Body of pancreas (tissue), 4 donors: ENCODE measurements around the gene DTNBP1. TPM values are rescaled to one million over a fixed set of nuclear protein-coding genes. Genes with fewer than 3 reads are reported as not detected.
A peak's percentile ranks its signal among the peaks of the same experiment; 100 is the strongest.

ENCODE experiments used
- ATAC-seq: fragments of 150-250 bp; one replicate; pipeline ENCODE4 v1.9.1; 2016
- DNase-seq, 4 donors: peaks; one replicate each; pipeline ENCODE4 v3.0.0-alpha.2; 2019
- H3K27ac ChIP-seq, 4 donors: fragments of 200-600 bp; sonication (generic); 1 replicate in 3 of 4; 2 replicates in 1 of 4; pipeline versions ENCODE4 v1.5.1 to v1.6.1; 2016 to 2019; ENCODE audit warnings: mild to moderate bottlenecking in 1 of 4, mixed read lengths in 1 of 4, moderate library complexity in 1 of 4
- H3K27me3 ChIP-seq, 2 donors: fragments of 200-600 bp; sonication (generic); one replicate each; pipeline ENCODE4 v1.6.0; 2016; ENCODE audit warnings: mild to moderate bottlenecking in 1 of 2
- H3K36me3 ChIP-seq, 2 donors: fragments of 200-600 bp; sonication (generic); replicated peaks in 1 of 2; 2 replicates each; pipeline ENCODE4 v1.5.1; 2016; ENCODE audit warnings: low read depth in 2 of 2; ENCODE audit not compliant: insufficient read depth in 1 of 2
- H3K4me1 ChIP-seq: fragments of 200-600 bp; sonication (generic); one replicate; pipeline ENCODE4 v1.6.0; 2016
- H3K4me3 ChIP-seq, 2 donors: fragments of 200-600 bp; sonication (generic); 1 replicate in 1 of 2; 2 replicates in 1 of 2; pipeline ENCODE4 v1.5.1; 2016 to 2019
- H3K9me3 ChIP-seq, 3 donors: fragments of 200-600 bp; sonication (generic); 1 replicate in 2 of 3; 2 replicates in 1 of 3; pipeline ENCODE4 v1.5.1; 2016
- POLR2A ChIP-seq, 3 donors: fragments of 450-650 bp; IDR thresholded peaks; one replicate each; pipeline ENCODE4 v1.6.1; 2016; ENCODE audit warnings: antibody characterized with exemption in 3 of 3, mild to moderate bottlenecking in 2 of 3
- WGBS, 2 donors: methylation state at CpG; one replicate each; pipeline ENCODE4 v1.1.5; 2017; 5-methylcytosine and 5-hydroxymethylcytosine counted together
- intact Hi-C: fragments of 100-400 bp; cut with DNase I; formaldehyde crosslinking; loops from one replicate; pipeline ENCODE4 v1.15.1; 2023
- total RNA-seq, 2 donors: library from RNA; depleted of rRNA; stranded (reverse); fragments of >200 nt; gene quantifications; one replicate each; pipeline ENCODE4 v1.1.0, GENCODE V29; 2016
- TF ChIP-seq, protein P1 (sequence below), 7 experiments: fragments of 450-650 bp in 4 of 7; fragments of 200-600 bp in 3 of 7; sonication (generic) in 3 of 7; IDR thresholded peaks; one replicate each; pipeline ENCODE4 v1.5.1; 2016 to 2019; ENCODE audit warnings: antibody characterized with exemption in 7 of 7

DTNBP1 gene
- total RNA-seq, 2 donors from 2014 or later = 3.3 to 5.2 TPM

- intact Hi-C loops = no loop called here
Observed at GRCh38 chr6:15621203-15622044, 41.4 kb downstream of the DTNBP1 start.

DNA sequence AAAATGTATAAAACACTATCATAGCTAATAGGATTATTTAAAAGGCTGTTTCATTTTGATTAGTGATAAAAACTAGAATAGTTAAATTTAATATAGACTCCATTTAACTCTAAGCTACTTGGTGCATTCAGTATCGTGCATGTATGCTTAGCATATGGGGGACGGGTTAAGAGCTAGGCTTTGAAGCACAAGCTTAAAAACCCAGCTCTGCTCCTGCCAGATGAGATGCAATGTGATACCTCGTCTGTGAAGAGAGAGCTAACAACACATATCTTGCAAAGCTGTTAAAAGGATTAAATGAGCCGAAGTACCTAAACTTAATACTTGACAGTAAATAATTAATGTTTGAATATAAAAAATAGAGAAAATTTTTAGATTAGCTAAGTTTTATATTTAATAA, 42.2 kb downstream of the DTNBP1 start:
- DNase-seq = no peak
- H3K4me3 ChIP-seq = no peak overlapping the region
- TF ChIP-seq POLR2A (IDR thresholded peaks at IDR 0.05) = no peak
- TF ChIP-seq, protein P1, sequence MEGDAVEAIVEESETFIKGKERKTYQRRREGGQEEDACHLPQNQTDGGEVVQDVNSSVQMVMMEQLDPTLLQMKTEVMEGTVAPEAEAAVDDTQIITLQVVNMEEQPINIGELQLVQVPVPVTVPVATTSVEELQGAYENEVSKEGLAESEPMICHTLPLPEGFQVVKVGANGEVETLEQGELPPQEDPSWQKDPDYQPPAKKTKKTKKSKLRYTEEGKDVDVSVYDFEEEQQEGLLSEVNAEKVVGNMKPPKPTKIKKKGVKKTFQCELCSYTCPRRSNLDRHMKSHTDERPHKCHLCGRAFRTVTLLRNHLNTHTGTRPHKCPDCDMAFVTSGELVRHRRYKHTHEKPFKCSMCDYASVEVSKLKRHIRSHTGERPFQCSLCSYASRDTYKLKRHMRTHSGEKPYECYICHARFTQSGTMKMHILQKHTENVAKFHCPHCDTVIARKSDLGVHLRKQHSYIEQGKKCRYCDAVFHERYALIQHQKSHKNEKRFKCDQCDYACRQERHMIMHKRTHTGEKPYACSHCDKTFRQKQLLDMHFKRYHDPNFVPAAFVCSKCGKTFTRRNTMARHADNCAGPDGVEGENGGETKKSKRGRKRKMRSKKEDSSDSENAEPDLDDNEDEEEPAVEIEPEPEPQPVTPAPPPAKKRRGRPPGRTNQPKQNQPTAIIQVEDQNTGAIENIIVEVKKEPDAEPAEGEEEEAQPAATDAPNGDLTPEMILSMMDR (IDR thresholded peaks at IDR 0.05) = no peak
- peak overlapping the region in 1 of 4 donors; percentile 69 for H3K27ac ChIP-seq
- H3K4me1 ChIP-seq = peaks cover 22% of the 10 kb centered on the region
- WGBS, 2 donors = 73 to 78% methylated on average over 4 of the region's 4 CpGs
- intact Hi-C loops = no loop called here
- ATAC-seq = no peak
- no peaks in the 10 kb centered on the region for H3K9me3 ChIP-seq
- no peaks in the 10 kb centered on the region for H3K27me3 ChIP-seq
- no peaks in the 10 kb centered on the region for H3K36me3 ChIP-seq

More at GRCh38 chr6:15621203-15622044, 41.4 kb downstream of the DTNBP1 start:
- TF ChIP-seq, protein P1 (IDR thresholded peaks at IDR 0.05) = no peak
- no peak for TF ChIP-seq POLR2A (IDR thresholded peaks at IDR 0.05)
- peak overlapping the region in 3 of 4 donors; percentile 43 to 69 (median 66) for H3K27ac ChIP-seq
- peak in 3 of 4 donors; percentile 22 to 59 (median 50) for DNase-seq
- 16 to 22% methylated on average over 6 of the region's 6 CpGs for WGBS, 2 donors
- peak; percentile 59 for ATAC-seq
- no peaks in the 10 kb centered on the region for H3K27me3 ChIP-seq
- peaks cover 22% of the 10 kb centered on the region for H3K4me1 ChIP-seq
- H3K4me3 ChIP-seq = no peak overlapping the region
- peaks cover 0 to 1% of the 10 kb centered on the region in 2 donors for H3K36me3 ChIP-seq
- no peaks in the 10 kb centered on the region for H3K9me3 ChIP-seq

DNA sequence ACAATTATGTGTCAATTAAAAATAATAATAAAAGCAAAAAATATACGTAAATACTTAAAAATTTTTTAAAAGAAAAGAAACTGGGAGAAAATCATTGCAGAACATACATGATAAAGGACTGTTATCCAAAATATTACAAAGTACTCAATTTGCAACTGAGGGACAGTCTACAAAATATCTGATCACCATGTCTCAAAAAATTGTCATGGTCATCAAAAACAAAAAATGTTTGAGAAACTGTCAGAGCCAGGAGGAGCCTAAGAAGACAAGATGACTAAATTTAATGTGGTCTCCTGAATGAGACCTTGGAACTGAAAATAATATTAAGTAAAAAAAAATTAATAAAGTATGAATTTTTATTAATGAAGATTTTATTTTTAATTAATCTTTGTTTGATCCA, 43.5 kb downstream of the DTNBP1 start:
- Histone ChIP-seq H3K4me3 (no peak overlapping the region), H3K27ac (no peak overlapping the region), H3K4me1 (peaks cover 22% of the 10 kb centered on the region), H3K9me3 (no peaks in the 10 kb centered on the region), H3K36me3 (no peaks in the 10 kb centered on the region), H3K27me3 (no peaks in the 10 kb centered on the region)
- ATAC-seq (no peak), DNase-seq (no peak)
- TF ChIP-seq, protein P1 (IDR thresholded peaks at IDR 0.05) = no peak
- TF ChIP-seq POLR2A (IDR thresholded peaks at IDR 0.05) = no peak
- 95 to 97% methylated on average over 1 of the region's 1 CpG for WGBS, 2 donors
- intact Hi-C loops = no loop called here

DNA sequence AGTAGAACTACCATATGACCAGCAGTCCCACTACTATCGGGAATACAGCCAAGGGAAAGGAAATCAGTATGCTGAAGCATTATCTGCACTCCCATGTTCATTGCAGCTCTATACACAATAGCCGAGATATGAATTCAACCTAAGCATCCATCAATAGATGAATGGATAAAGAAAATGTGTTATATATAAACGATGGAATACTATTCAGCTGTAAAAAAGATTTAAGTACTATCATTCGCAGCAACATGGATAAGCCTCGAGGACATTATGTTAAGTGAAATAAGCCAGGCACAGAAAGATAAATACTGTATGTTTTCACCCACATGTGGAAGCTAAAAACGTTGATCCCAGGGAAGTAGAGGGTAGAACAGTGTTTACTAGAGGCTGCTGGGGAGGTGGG, 44.1 kb downstream of the DTNBP1 start:
- 93 to 95% methylated on average over 6 of the region's 6 CpGs for WGBS, 2 donors
- ATAC-seq = no peak
- Histone ChIP-seq H3K9me3 (no peaks in the 10 kb centered on the region), H3K27ac (no peak overlapping the region), H3K4me3 (no peak overlapping the region), H3K27me3 (no peaks in the 10 kb centered on the region), H3K36me3 (no peaks in the 10 kb centered on the region), H3K4me1 (peaks cover 22% of the 10 kb centered on the region)
- no peak for DNase-seq
- intact Hi-C loops = no loop called here
- TF ChIP-seq, protein P1 (IDR thresholded peaks at IDR 0.05) = no peak
- no peak for TF ChIP-seq POLR2A (IDR thresholded peaks at IDR 0.05)
